ENCODE measurements around the gene SLC4A2.

DNA sequence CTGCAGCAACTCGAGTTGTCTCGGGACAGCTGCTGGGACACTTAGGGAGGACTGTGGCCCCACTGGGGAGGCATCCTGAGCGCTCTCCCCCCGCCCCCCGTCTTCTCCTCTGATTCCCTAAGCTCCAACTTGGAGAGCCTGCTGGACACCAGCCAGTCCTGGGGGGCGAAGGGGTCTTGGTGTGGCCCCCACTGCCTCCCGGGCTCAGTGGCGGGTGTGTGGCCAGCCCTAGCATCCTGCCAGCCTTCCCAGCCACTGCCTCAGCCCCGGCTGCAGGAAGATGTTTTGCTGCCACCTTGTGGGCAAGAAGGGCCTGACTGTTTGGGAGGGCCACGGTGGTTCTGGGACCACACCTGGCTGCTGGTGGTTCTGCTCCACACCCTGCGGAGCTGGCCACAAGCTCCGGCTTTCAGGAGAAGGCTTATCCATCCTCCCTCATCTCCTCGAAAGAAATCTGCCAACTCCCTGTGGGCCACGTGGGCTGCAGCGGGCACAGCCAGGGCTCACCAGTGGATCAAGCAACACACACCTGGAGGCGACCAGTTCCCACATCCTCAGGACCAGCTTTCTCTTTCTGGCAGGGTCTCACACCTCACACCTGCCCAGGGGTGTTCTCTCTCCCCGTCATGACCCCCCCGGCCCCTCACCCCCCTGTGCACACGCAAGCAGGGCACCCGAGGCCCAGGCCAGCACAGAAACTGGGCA lies 51.7 kb downstream of the SLC4A2 start:
- TF ChIP-seq, protein P1, sequence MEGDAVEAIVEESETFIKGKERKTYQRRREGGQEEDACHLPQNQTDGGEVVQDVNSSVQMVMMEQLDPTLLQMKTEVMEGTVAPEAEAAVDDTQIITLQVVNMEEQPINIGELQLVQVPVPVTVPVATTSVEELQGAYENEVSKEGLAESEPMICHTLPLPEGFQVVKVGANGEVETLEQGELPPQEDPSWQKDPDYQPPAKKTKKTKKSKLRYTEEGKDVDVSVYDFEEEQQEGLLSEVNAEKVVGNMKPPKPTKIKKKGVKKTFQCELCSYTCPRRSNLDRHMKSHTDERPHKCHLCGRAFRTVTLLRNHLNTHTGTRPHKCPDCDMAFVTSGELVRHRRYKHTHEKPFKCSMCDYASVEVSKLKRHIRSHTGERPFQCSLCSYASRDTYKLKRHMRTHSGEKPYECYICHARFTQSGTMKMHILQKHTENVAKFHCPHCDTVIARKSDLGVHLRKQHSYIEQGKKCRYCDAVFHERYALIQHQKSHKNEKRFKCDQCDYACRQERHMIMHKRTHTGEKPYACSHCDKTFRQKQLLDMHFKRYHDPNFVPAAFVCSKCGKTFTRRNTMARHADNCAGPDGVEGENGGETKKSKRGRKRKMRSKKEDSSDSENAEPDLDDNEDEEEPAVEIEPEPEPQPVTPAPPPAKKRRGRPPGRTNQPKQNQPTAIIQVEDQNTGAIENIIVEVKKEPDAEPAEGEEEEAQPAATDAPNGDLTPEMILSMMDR (conservative IDR thresholded peaks at IDR 0.05; ENCODE audit: low read length), result peak; percentile 77
- TF ChIP-seq EZH2phosphoT487 (IDR thresholded peaks at IDR 0.05; ENCODE audit: borderline replicate concordance), result no peak

Data from Loucy (cell line).